Measurements from ENCODE around the gene IFT57.

Gene IFT57

DNA sequence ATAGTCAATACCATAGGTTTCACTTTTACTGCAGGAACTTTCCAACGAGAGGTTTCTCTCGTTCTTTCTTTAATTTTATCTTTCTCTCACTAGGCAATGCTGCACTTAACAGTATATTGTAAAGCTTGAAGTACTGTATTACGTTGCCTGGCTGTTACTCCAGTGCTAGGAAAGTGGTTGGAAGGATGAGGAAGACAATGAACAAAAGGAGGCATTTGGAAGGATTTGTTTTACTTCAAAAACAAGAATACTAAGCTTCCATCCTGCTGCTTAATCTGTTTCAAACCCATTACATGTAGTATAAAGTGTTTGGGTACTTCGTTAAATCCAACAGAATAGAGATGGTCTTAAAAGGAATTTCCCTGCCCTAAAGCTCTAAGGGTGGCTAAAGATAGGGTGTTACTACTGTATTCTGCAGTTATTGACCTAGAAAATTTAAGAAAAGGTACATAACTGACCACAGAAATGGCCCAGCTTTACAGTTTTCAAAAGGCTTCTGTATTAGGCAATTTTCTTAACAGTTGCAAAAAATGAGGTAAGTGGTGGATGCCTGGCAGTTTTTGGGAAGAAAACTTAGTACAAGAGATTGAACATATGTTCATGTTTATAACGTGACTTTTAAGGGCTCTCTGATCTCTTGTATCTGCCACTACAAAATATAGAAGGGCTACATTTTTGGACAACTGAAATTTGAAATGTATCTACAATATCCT is 785 bp upstream of the IFT57 start:
- no peak for DNase-seq

DNA sequence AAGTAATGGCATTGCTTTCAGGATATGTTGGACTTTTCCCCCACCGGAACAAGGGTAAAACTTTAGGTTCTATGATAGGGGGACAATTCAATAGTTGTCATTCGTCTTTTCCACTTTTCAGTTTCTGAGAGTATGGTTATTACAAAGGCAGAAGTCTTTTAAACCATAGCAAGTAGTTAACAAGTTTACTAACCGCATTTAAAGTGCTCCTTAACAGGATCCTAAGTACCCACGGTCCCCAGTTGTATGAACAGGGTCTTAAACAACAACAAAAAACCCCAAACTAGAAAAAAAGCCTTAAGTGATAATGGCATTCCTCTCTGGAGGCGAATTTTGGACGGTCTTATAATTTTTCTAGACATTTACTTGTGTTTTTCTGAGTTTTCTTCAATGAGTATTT is 831 bp downstream of the IFT57 start:
- no peak for DNase-seq

DNA sequence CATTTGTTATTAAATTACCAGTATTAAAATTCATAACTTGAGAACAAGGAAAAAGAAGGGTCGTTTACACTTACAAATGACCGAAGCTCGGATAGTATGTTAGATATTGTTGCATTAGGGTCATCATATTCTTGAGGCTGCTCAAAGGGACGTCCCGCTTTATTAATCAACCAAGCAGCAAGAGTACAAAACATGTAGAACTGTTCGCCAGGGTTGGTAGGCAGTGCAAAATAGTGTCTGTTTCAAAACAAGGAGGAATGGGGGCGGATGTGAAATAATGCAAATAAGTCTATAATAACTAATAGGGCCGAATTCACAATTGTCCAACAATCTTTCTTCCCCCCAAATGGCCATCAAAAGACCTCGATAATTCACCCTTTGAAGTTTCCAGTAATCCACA is 2.9 kb downstream of the IFT57 start:
- no peak for DNase-seq

DNA sequence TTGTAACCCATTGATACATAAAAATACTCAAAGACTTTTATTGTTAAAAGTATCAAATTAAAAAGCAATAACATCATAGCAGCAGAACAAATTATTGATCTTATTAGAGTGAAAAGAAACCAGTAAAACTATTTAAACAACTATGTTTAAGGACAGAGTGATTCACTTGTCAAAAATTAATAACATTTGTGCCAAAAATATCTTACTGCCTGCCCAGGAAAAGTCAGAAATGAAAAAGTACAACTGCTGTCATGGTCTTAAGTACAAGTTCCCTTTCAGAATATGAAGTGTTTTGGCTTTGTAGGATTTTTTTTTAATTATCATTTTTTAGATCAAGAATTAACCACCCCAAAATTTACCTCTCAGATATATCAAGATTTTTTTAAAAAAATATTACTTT is 3.4 kb downstream of the IFT57 start:
- DNase-seq, result no peak

DNA sequence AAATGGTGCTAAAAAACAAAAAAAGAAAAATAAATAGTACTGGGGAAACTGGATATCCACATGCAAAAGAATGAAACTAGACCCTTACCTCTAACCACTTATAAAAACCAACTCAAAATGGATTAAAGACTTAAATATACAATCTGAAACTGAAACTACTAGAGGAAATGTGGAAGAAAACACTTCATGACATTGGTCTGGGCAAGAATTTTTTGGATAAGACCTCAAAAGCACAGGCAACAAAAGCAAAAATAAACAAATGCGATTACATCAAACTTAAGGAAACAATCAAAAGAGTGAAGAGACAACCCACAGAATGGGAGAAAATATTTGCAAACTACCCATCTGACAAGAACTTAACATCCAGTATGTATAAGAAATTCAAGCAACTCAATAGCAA is 6.4 kb downstream of the IFT57 start:
- no peak for DNase-seq

DNA sequence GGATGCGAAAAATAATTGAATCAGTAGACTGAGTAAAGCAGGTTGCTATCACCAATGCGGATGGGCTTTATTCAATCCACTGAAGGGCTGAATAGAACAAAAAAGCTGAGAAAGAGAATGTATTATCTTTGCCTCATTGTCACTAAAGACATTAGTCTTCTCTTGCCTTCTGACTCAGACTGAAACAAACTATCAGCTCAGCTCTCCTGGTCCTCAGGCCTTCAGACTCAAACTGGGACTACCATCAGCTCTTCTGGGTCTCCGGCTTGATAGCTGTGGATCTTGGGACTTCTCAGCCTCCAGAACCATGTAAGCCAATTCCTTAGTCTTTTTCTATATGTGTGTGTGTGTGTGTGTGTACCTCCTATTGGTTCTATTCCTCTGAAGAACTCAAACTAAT is 12.6 kb downstream of the IFT57 start:
- DNase-seq, result no peak

DNA sequence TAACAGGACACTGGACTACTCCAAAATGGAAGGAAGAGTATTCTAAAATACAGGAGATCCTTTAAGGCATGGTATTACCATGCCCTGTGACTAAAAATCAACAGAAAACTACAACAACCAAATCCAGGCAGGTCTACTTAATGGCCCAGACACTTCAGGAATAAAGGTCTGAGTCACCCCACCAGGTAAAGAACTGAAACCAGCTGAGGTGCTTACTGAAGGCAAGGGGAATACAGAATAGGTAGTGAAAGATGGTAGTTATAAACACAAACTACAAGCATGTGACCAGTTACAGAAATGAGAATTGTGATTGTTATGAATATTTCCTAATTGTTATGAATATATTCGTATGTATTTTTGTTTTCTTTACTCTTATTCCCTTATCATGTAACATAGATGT is 13.4 kb downstream of the IFT57 start:
- no peak for DNase-seq

DNA sequence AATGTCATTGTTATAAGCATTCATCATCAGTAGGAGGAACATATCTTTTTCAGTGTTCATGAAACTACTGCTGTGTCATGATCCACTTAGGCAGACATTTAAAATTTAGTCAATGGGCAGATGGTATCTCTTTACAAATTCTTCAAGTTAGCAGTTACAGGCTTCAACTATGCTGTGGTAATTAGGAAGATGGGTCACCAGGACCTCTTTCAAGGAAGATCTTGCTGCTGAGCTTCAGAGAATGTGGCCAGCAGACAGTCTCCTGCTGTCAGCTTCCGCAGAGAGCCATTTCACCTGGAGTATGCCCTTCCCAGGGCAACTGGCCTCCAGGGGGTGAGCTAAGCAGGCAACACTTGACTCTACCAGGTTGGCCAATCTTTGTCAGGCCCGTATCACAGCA is 19.4 kb downstream of the IFT57 start:
- no peak for DNase-seq

DNA sequence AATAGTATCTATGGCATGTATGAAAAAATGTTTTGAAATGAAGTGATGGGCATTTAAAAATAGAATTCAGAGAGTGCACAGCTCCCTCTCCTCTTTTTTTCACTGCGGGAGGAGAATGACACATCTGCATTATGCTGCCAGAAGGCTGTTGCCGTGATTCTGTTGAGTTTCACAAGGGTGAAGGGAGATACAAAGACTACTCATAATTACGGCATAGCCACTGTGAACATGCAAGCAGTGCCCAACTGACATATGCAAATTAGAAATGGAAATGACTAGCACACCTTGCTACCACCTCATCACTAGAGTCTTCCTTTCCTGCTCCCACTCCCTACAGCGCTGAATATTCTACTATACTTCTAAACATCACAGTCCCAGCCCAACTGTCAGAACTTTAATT is 20.1 kb downstream of the IFT57 start:
- no peak for DNase-seq

DNA sequence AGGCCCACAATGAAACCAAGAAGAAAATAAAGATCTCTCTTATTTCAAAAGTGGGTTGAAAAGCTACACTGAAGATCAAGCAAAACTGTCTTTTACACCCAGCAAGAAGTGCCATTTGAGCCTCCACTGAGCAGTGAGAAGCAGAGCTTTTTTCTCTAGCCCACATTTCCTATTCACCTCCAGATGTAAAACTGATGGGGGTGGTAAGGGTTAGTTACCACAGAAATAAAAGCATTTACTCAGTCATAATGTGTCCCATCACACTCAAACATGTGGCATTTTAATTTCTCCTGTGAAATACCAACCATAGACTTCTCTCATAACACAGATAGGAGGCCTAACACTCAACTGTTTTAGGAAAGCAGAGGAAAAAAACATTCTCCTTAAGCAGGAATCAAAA is 21.0 kb downstream of the IFT57 start:
- no peak for DNase-seq

DNA sequence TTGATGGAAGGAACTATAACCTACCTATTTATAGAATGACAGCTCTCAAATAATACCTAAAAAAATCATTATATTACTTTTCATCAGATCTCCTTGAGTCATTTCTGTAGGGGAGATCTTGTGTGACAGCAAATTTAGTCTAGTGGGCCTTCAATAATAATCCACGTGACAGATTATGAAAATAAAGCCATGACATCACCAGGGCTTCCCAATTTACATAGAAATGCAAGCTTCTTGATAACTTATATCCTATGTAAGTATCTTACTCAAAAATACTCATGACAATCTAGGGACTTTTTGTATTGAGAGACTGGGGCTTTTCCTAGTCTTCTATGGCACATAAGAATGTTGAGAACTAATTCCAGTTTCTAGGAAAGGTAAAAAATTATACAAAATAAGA is 21.6 kb downstream of the IFT57 start:
- DNase-seq, result no peak

DNA sequence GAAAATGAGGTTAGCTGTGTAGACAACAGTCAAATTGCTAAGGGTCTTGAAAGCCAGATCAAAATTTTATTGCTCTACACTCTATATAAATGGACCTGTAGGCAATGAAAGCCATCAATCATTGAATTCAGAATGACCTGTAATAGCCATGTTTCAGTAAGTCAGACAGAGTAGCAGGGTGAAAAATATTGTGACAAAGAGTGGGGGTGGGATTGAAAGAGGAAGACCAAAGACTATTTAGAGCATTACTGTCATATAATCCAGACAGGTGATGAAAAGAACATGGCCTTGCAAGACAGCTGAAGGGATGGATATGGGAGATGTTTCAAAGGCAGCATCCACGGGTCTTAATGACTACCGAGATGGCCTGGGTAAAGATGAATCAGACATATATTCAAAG is 22.2 kb downstream of the IFT57 start:
- DNase-seq, result no peak

DNA sequence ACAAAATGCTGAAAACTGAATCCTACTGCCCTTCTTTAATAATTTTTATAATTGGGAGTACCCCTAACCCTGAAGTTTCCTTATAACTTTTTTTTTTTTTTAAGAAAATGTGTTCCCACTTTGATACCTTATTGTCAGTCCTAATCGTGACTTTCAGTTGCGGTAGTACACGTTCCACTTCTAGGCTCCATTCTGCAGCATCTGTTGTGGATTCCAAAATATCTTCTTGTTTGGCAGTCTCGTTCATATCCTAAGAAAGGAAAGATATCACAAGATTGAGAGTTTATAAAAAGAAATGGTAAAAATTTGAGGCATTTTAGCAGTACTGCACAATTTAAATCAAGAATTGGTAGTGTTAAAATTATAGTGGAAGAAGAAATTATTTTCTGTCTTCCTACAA is 30.8 kb downstream of the IFT57 start:
- no peak for DNase-seq

DNA sequence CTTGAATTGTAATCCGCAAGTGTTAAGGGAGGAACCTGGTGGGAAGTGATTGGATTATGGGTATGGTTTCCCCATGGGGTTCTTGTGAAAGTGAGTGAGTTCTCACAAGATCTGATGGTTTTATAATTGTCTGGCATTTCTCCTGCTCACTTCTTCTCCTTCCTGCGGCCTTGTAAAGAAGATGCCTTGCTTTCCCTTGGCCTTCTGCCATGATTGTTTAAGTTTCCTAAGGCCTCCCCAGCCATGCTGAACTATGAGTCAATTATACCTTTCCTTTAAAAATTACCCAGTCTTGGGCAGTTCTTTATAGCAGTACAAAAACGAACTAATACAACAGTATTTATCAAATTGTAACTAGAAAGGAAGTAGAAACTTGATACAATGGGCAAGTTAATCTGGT is 31.9 kb downstream of the IFT57 start:
- DNase-seq, result no peak

DNA sequence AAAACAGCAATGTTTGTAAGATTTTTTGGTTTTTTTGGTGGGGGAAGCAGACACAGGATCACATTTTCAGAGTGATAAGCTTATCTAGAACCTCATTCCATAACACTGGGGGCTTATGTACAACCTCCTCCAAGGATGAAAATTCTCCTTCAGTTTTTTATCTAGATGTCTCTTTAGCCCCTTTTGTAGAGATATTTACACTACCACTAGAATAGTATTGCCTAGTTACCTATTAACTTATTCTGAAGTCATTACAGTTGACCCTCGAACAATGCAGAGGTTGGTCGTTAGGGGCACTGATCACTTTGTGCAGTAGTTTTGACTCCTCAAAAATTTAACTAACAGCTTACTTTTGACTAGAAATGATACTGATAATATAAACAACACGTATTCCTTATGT is 32.8 kb downstream of the IFT57 start:
- DNase-seq, result no peak

DNA sequence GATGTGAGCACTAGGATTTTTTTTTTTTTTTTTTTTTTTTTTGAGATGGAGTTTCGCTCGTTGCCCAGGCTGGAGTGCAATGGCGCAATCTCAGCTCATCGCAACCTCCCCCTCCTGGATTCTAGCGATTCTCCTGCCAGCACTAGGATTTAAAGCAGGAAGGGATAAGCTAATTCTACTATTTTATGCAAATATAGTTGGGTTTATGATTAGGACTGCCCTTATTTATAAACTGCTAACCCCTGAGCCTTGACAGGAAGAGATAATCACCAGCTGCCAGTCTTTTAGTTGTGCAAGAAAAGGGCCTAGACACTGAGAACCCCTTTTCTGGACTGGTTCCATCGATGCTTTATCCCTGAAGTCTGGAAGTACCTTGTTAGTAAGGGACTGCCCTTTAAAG is 36.7 kb downstream of the IFT57 start:
- DNase-seq, result no peak

DNA sequence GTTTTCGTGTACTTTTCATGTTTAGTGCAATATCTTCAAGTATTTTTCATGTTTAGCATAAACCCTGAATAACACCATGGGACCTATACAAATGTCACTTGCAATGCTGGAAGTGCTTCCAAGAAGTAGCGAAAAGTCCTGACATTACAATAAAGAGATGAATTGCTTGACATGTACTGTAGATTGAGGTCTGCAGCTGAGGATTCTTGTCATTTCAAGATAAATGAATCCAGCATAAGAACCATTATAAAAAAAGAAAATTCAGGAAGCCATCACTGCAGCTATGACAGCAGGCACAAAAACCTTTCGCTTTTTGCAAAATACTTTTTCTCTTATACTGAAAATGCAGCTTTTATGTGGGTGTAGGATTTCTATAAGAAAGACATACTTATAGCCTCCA is 37.4 kb downstream of the IFT57 start:
- DNase-seq, result no peak

DNA sequence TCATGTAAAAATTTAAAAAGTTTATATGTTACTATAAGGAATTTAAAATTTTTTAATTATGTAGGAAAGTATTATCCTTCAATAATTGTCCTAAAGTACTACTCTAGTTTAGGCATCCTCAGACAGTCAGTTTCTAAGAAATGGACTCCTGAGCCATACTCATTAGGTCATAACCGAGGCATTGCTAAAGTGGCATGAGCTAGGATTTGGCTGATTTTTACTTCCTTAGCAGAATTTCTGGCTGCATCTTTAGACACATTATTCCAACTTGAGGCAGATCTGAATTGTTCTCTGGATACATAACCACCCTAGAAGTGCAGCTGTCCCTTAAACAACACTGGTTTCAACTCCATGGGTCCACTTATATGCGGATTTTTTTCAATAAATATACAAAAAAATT is 38.3 kb downstream of the IFT57 start:
- no peak for DNase-seq

DNA sequence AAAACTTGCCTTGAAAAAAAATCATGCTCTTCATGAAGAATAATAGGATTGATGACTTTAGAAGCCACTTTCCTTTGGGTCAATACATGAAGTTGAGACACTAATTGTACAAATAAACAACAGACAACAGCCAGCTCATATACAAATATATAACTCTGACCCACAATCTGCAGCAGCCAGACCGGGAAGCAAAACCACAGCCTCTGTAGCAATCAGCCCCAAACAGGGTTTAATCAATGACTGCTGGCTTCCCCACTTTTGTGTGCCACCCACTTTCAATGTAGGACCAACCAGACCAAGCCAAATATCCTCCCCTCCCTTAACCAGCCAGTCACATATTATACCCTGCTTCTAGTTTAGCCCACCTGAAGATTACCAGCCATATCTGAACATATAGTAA is 39.0 kb downstream of the IFT57 start:
- no peak for DNase-seq

DNA sequence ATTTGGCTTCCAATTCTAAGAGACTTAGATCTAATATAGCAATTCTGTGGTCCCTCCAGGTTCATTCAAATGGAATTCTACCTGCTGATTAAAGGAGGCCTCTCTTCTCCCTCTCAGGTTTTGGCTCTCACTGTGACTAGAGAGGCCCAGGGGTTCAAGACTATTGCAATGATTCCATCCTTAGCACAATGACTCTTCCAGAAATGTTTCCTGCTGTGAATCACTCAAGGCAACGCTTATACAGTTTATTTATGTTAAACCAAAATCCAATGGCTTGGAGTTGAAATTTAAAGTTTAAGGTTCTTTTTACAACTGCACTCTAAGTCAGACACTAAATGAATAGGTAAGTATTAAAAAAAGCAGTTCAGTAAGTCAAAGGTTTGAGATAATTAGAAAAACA is 39.9 kb downstream of the IFT57 start:
- DNase-seq, result no peak

DNA sequence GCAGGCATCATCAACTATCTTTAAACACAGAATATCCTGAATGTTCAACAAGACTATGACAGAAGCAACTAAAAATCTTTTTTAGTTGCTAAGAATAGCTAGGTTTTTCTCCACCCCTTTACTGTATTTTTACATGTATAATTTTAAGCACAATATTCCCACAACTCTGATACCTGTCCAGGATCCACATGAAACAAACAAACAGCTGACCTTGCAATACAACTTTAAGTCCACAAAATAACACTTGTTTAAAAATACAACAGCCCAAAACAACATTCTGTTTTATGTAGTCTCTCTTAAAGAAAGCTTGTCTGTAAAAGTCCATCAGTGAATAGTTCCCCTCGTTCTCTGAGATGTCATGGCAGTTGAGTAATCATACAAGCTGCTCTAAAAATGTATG is 41.1 kb downstream of the IFT57 start:
- DNase-seq, result no peak

DNA sequence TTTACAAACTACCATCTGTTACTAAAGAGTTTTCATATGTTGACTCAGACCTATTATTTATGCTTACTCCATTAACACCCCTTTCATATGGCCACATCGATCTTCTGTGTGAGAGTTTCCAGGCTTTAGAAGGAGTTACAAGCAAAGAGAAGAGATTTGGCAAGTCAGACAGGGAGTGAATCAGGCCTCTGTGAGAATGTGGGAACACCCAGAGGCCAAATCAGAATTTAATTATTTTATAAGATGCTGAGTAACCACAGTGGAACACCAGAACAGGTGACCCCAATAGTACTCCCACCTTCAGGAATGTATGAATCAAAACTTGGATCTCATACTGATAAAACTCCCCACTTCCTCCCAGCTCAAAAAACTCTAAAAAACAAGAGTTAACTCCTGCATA is 42.0 kb downstream of the IFT57 start:
- no peak for DNase-seq

DNA sequence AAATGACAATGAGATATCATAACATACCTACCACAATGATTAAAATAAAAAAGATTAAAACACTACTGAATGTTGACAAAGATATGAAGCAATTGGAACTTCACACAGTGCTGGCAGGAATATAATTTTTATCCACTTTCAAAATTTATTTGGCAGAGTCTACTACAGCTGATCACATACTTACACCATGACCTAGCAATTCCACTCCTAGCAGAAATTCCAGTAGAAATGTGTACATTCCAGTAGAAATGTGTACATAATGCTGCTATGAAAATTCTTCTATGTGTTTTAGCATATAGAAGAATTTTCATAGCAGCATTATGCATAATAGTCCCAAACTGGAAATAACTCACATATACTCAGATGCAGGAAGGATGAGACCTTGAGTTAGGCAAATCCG is 43.5 kb downstream of the IFT57 start:
- no peak for DNase-seq

DNA sequence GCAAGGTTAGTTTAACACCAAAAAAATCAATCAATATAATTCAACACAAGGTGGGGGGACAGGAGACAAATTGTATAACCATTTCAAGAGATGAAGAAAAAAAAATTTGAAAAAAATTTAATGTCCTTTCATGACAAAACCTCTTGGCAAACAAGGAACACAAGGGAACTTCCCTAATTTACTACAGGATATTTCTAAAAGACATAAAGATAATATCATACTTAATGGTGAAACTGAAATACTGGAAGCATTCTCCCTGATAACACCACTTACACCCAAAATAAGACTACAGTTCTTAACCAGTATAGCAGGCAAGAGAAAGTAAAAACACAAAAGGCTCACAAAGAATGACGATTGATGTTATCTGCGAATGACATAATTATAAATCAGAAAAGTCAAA is 44.7 kb downstream of the IFT57 start:
- DNase-seq, result no peak

DNA sequence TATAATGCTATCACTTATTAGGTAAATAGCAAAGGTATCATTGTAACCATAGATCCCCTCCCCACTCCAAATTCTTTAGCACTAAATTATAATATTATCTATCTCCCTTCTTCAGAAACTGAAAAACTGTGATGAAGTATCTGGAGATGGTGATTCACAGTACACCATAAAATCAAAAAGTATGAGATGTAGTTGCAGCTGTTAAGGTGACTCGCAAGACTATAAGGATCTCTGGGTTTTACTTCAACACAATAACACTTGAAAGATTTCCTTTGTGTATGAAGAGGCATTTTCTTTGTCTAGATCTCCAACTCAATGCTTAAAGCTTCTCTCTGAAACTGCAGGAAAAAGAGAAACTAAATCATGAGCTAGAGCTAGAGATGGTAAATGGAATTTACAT is 46.9 kb downstream of the IFT57 start:
- no peak for DNase-seq

All from right kidney (tissue), 1 donor.